Measurements from ENCODE around the gene NSUN4.
"Not testable (repeated sequence)": the region's sequence is repeated elsewhere in the genome, so short reads cannot be mapped to it uniquely, and the experiment has no call there.

The NSUN4 gene

GRCh38 chr1:46363121-46363520, 22.5 kb downstream of the NSUN4 start:
- no peak for DNase-seq (ENCODE audit: low read depth, low spot score)

GRCh38 chr1:46364612-46365011, 24.0 kb downstream of the NSUN4 start:
- no peak for DNase-seq (ENCODE audit: low read depth, low spot score)
- no peak overlapping the region for H3K27ac ChIP-seq

More at GRCh38 chr1:46363121-46363520, 22.5 kb downstream of the NSUN4 start:
- no peak overlapping the region for H3K27ac ChIP-seq

GRCh38 chr1:46365796-46366195, 25.2 kb downstream of the NSUN4 start:
- not testable (repeated sequence) for H3K27ac ChIP-seq; DNase-seq (ENCODE audit: low read depth, low spot score)

GRCh38 chr1:46367072-46367471, 26.5 kb downstream of the NSUN4 start:
- no peak for DNase-seq (ENCODE audit: low read depth, low spot score)
- no peak overlapping the region for H3K27ac ChIP-seq

GRCh38 chr1:46367701-46368100, 27.1 kb downstream of the NSUN4 start:
- not testable (repeated sequence) for H3K27ac ChIP-seq; DNase-seq (ENCODE audit: low read depth, low spot score)

- no peak overlapping the region for H3K27ac ChIP-seq
- DNase-seq (ENCODE audit: low read depth, low spot score) = no peak
Measured at GRCh38 chr1:46368791-46369190, 28.2 kb downstream of the NSUN4 start.

- DNase-seq (ENCODE audit: low read depth, low spot score) = no peak
- peak overlapping the region; percentile 51 for H3K27ac ChIP-seq
Measured at GRCh38 chr1:46369542-46370213, 29.1 kb downstream of the NSUN4 start.

GRCh38 chr1:46370214-46370633, 29.6 kb downstream of the NSUN4 start:
- peak overlapping the region; percentile 51 for H3K27ac ChIP-seq

GRCh38 chr1:46372431-46372830, 31.8 kb downstream of the NSUN4 start:
- H3K27ac ChIP-seq = no peak overlapping the region
- DNase-seq (ENCODE audit: low read depth, low spot score) = no peak

More at GRCh38 chr1:46370214-46370633, 29.6 kb downstream of the NSUN4 start:
- DNase-seq (ENCODE audit: low read depth, low spot score) = peak; percentile 72

GRCh38 chr1:46379996-46380395, 39.4 kb downstream of the NSUN4 start:
- DNase-seq (ENCODE audit: low read depth, low spot score) = no peak
- H3K27ac ChIP-seq = no peak overlapping the region

- DNase-seq (ENCODE audit: low read depth, low spot score) = no peak
- H3K27ac ChIP-seq = no peak overlapping the region
Measured at GRCh38 chr1:46380508-46380907, 39.9 kb downstream of the NSUN4 start.

- H3K27ac ChIP-seq = no peak overlapping the region
- no peak for DNase-seq (ENCODE audit: low read depth, low spot score)
Measured at GRCh38 chr1:46393510-46393909, 52.9 kb downstream of the NSUN4 start.

GRCh38 chr1:46394108-46394871, 53.7 kb downstream of the NSUN4 start, which contains the start of gene FAAH:
TSS of gene FAAH (plus strand) at chr1:46394317. CDS start at chr1:46394349, 32 bp downstream.
- H3K27ac ChIP-seq = no peak within 1 kb of the TSS
- DNase-seq (ENCODE audit: low read depth, low spot score) = no peak

GRCh38 chr1:46394872-46395465, 54.4 kb downstream of the NSUN4 start:
- no peak overlapping the region for H3K27ac ChIP-seq
- no peak for DNase-seq (ENCODE audit: low read depth, low spot score)

- peak overlapping the region; percentile 10 for H3K27ac ChIP-seq
- DNase-seq (ENCODE audit: low read depth, low spot score) = peak; percentile 22
Measured at GRCh38 chr1:46396441-46397398, 56.1 kb downstream of the NSUN4 start.

- DNase-seq (ENCODE audit: low read depth, low spot score) = no peak
- no peak overlapping the region for H3K27ac ChIP-seq
Measured at GRCh38 chr1:46399307-46399706, 58.7 kb downstream of the NSUN4 start.

- H3K27ac ChIP-seq = no peak overlapping the region
- no peak for DNase-seq (ENCODE audit: low read depth, low spot score)
Measured at GRCh38 chr1:46400421-46400820, 59.8 kb downstream of the NSUN4 start.

GRCh38 chr1:46401154-46401913, 60.7 kb downstream of the NSUN4 start:
- peak; percentile 26 for DNase-seq (ENCODE audit: low read depth, low spot score)
- H3K27ac ChIP-seq = peak overlapping the region; percentile 36

GRCh38 chr1:46401964-46402626, 61.5 kb downstream of the NSUN4 start:
- DNase-seq (ENCODE audit: low read depth, low spot score) = peak; percentile 95

More at GRCh38 chr1:46401964-46402626, 61.5 kb downstream of the NSUN4 start:
- H3K27ac ChIP-seq = peak overlapping the region; percentile 36
